GM18868 (cell line): ENCODE results near the gene EXOC3L4.
A peak's percentile ranks its signal among the peaks of the same experiment; 100 is the strongest.

Experiments used
- ATAC-seq: cut with Tn5 transposase; IDR thresholded peaks from one replicate; pipeline ENCODE4 v1.9.1; 2021; ENCODE audit warnings: mild to moderate bottlenecking, moderate library complexity; ENCODE audit not compliant: unreplicated experiment

EXOC3L4 gene

DNA sequence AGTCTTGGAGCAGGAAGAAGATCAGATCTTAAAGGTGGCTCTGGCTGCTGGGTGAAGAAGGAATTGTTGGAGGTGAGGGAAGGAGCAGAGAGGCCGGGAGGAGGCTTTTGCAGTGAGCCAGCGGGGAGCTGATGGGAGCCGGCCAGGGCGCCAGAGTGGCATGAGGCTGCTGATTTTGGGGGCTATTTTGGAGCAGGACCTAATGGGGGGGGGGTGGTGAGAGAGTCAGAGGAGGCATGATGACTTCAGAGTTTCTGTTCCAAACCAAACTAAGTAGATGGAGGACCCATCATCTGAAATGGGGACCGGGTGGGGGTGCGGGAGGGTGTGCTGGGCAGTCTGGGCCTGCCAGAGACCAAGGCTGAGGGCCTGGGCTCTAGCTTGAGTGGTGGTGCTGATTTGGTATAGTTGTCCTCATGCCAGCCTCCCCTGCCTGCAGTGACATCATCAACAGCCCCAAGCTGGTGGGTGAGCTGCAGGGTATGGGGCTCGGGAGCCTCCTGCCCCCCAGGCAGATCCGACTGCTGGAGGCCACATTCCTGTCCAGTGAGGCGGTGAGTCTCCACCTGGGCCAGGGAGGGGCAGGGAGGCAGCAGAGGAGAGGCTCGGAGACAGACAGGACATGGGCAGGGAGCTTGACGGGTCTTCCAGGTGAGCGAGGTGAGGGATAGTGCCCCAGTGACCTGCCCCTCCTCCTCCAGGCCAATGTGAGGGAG is 34.9 kb downstream of the EXOC3L4 start:
- no peak for ATAC-seq

DNA sequence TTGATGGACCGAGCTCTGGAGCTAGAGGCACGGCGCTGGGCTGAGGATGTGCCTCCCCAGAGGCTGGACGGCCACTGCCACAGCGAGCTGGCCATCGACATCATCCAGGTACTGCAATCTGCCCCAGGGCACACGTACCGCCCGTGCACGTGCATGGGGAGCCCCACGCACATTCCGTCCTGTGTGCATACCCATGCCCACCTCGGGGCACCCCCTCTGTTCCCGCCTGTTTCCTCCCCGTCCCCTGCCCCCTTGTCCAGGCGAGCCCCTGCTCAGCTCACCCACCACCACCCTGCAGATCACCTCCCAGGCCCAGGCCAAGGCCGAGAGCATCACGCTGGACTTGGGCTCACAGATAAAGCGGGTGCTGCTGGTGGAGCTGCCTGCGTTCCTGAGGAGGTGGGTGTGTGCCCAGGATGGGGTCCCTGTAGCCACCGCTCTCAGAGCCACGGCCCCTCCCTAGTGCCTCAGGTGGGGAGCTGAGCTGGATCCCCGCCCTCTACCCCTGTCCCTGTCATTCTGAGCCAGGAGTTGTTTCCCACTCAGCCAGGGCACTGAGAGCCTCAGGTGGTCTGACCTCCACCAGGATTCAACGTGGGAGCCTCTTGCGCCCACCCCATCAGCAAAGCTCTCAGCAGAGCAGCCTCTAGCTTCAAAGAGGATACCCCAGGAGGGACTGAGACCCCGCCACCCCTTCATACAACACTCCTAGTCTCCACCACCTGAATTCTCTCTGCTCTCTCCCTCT is 35.7 kb downstream of the EXOC3L4 start:
- ATAC-seq = no peak

DNA sequence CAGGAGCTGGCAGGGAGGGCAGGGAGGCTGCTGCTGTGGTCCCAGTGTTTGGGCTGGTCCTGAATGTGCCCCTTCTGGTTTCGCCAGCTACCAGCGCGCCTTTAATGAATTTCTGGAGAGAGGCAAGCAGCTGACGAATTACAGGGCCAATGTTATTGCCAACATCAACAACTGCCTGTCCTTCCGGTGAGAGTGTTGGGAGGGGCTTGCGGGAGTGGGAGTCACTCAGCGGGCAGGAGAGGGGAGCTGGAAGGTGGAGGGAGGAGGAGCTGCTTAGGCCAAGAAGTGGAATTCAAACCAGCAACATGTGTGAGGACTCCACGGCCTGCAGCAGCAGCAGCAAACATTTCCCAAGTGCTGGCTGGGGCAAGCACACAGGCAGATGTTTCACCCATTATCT is 36.4 kb downstream of the EXOC3L4 start:
- no peak for ATAC-seq

DNA sequence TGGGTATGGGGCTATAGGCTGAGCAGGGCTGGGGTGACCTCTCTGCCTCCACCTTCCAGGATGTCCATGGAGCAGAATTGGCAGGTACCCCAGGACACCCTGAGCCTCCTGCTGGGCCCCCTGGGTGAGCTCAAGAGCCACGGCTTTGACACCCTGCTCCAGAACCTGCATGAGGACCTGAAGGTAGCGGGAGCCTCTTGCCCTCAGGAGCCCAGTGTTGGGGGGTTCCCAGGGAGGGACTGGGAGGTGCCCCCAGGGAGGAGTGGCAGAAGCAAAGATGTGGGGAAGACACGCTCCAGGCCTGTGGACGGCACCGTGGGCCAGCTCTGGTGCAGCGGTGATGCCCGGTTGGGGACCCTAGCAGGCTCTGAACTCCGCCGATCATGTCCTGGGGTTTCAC is 37.1 kb downstream of the EXOC3L4 start:
- ATAC-seq = no peak

DNA sequence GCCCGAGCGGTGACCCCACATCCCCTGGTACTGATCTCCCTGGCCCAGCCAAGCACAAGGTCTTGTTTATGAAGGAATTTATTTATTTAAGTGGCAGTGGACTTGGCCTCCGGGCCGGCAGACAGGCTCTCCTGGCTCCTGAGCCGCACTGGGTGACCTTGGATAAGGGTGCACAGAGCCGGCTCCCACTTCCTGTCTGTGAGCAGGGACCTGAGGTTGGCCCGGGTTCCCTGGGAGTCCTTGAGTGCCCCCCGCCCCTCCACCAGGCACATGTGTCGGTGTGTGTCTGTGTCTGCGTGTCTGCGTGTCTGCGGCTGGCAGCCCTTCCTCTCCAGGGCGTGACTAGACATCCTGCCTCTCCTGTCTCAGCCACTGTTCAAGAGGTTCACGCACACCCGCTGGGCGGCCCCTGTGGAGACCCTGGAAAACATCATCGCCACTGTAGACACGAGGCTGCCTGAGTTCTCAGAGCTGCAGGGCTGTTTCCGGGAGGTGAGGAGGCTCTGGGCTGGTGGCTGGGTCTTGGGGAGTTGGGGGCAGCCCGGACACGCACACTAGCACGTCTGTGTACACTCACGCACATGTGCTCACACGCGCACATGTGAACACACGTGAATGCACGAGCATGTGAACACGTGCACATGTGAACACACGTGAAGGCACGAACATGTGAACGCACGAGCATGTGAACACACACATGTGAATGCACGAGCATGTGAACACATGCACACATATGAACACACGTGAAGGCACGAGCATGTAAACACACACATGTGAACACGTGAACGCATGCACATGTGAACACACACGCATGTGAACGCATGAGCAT is 38.1 kb downstream of the EXOC3L4 start:
- no peak for ATAC-seq

DNA sequence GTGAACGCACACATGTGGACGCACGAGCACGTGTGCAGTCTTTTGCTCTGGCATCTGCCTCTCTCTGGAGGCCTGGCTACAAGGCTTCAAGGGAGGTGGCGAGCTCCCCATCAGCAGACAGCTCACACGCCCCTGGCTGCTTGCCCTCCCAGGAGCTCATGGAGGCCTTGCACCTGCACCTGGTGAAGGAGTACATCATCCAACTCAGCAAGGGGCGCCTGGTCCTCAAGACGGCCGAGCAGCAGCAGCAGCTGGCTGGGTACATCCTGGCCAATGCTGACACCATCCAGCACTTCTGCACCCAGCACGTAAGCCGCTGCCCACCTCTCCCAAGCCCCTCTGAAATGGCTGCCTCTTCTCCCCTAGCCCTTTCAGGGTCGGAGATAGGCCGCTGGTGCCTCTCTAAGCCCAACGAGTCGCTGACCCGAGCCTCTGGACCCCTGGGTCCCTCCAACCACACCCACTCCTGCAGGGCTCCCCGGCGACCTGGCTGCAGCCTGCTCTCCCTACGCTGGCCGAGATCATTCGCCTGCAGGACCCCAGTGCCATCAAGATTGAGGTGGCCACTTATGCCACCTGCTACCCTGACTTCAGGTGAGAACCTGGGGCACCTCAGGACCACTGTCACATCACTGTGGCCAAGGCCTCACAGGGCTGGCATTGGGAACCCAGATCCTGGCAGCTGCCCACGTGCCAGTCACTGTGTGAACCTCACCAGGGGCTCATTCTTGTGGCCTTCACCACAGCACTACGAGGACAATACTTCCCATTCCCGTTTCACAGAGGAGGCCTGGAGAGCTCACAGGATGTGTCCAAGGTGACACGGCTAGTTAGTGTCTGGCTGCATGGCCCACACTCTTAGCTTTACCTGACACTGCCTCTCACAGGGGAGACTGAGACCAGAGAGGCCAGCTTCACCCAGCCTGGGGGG is 39.0 kb downstream of the EXOC3L4 start:
- ATAC-seq = no peak

DNA sequence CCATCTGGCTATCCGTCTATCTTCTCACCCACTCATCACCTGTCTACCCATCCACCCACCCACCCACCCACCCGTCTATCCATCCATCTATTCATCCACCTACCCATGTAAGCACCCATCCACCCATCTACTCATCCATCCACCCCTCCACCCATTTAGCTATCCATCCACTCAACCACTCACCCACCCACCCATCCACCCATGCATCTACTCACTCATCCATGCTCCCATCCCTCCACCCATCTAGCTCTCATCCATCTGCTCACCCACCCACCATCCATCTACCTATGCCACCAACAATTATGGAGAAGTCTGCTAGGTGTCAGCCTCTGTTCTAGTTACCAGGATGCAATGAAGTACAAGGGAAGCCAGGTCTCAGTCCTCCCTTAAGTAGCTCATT is 39.9 kb downstream of the EXOC3L4 start:
- ATAC-seq = no peak

DNA sequence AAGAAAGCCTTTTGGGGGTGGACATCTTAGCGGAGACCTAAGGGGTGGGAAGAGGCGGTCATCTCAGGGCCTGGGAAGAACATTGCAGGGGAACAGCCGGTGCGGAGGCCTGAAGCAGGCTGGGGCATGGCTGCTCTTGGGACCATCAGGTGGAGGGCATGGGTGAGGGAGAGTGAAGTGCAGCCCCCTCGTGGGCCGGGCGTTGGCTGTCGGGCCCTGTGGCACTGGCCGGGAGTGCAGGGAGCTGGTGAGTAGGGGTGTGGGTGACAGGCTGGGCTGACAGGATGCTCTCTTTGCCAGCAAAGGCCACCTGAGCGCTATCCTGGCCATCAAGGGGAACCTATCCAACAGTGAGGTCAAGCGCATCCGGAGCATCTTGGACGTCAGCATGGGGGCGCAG is 40.4 kb downstream of the EXOC3L4 start:
- no peak for ATAC-seq

DNA sequence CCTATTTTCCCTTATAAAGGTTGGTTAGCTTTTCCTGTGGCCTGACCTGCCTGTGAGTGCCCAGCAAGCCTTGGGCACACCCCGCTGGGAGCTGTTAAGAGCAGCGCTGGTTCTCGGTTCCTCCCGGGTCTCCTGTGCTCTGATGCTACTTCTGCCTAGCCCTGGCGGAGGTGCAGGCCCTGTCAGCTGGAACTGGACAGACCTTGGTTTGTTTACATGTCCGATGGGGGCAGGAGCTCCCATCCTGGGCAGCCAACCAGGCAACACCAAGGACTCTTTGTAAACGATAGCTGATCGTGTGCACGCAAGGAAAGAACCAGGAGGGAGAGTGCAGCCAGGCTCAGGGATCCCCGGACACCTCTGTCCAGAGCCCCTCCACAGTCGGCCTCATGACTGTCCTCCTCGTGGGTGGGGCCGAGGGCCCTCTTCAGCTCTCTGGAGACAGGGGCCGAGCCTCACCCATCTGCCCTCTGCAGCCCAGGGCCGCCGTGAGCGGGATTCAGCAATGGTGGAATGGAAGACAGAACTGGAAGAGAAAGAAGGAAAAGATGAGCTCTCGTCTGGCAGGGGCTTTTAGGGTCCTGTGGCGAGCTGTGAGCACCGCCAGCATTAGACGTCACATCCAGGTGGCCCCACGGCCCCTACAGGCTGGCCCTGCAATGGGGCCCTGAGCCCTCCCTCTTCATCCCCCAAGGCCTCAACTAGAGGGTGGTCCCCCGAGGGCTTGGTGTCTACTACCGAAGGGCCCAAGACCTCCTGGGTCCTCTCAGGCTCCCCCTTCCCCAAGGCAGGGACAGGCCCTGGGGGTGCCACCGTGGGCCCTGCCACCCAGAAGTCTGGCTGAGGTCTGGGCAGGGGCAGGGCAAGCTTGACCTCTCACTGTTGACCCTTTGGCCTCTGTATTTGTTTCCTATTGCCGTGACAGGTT is 41.1 kb downstream of the EXOC3L4 start:
- ATAC-seq = no peak

DNA sequence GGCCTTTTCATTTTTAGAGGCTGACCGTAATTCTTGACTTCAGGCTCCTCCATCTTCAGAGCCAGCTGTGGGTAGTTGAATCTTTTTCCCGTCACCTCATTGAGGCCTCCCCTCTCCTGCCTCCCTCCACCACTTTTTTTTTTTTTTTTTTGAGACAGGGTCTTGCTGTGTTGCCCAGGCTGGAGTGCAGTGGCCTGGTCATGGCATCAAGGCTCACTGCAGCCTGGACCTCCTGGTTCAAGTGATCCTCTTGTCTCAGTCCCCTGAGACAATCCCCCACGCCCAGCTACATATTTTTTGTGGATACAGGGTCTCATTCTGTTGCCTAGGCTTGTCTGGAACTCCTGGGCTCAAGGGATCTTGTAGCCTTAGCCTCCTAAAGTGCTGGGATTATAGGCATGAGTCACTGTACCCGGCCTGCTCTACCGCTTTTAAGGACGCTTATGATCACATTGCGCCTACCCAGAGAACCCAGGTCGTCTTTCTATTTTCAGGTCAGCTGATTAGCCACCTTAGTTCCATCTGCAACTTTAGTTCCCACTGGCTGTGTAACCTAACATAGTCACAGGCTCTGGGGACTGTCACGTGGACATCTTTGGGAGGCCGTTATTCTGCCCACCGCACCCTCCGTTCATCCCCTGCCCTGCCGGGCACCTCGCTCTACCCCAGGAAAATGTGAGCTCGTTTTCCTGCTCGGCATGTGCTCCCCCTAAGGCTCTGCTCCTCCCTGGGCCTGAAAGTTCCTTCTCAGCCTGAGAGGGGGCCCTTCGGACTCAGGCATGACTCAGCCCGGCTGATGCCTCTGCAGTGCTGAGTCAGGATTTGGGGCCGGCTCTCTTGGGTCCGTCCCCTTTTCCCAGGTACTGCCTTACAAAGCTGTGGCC is 42.1 kb downstream of the EXOC3L4 start:
- no peak for ATAC-seq

DNA sequence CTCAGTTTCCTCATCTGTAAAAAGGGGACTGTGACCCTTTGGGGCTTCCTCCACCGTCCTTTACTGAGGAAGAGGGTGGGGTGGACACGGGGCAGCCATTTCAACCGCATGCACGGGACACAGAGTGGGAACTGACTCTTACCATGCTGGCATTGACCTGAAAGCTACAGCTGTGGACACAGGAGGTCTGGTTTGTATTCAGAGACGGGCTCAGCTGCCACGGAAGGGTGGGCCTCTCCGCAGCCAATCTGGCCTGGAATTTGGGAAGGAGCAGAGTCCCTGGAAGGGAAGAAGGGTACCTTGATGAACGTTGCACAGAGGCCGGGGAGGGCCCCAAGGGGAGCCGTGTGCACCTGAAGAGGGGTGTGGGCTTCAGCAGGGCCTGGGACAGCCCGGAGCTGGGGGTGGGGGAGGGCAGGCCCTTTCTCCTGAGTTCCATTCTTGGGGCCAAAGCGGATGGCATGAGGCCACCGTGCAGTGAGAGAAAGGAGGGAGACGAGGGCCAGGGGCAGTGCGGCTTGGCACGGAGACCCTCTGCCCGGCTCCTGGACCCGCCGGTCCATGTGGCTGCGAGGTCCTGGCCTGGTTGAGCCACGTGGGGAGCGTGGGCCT is 43.3 kb downstream of the EXOC3L4 start:
- ATAC-seq = no peak

DNA sequence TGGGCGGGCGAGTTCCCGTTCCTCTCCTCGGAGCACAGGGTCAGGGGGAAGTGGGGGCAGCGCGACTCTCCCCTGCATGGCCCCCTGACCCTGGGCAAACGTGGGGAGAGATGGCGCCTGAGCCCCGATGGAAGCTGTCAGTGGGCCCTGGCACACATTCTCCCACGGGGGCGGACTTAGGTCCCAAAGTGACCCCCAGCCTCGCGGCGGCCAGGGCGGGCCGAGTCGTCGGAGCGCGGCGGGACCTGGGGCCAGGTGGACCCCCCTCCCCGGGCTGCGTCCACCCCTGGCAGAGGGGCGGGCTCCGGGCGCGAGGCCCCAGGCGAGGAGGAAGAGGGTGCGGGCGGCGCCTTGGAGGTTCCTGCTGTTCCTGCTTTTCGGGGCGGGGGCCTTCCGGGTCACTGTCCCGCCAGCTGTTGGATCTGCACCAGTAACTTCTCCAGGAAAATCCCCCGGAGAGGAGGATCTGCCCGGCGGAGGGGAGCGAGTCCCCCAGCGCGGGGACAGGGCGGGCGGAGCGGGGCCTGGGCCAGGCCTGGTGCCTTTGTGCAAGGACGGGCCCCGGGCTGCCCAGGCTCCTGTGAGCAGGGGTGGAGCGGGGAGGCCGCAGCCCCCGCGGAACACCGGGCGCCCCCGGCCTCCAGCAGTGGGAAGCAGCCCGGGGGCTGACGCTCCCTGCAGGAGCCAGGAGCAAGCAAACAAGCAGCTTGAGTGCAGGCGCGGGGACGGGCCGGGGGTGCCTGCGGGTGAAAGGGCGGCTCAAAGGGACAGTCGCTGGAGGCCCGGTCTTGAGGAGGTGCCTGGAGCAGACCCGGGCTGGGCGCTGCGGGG is 44.0 kb downstream of the EXOC3L4 start:
- ATAC-seq = no peak

DNA sequence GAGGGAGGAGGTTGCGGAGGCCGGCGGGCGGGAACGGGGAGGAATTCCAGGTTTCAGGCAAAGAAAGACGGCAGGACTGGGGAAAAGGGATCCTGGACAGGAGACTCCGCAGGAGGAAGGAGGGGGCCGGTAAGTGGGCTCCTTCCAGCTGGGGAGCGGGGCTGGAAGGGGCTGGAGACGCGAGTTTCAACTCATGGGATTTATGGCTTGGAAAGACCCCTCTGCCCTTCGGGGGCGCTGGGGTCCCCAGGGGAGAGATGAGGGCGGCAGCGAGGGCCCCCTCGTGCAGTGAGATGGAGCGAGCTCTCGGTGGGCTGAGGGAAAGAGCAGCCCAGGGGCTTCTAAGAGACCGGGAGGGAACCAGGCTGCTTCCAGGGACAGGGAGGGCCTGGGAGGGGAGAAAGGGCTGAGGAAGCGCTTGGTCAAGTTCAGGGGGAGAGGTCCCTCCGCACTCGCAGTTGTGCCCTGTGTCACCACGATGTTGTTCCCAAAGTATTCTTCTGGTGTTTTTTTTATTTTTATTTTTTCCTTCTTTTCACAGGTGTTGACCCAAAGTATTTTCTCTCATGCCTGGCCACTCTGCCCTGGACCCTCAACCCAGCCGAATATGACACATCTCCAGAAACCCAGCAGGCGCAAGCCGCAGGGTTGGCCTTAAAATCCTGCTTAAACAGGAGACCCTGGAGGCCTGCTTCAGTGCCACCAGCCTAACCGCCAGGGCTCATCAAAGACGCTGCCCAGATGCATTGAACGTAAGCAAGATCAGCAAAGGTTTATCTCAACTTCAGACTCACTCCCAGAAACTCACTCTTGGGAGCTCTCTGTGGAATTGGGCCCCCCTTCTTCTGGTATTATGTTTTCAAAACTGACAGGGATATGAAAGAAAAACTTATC is 44.9 kb downstream of the EXOC3L4 start:
- ATAC-seq = no peak

DNA sequence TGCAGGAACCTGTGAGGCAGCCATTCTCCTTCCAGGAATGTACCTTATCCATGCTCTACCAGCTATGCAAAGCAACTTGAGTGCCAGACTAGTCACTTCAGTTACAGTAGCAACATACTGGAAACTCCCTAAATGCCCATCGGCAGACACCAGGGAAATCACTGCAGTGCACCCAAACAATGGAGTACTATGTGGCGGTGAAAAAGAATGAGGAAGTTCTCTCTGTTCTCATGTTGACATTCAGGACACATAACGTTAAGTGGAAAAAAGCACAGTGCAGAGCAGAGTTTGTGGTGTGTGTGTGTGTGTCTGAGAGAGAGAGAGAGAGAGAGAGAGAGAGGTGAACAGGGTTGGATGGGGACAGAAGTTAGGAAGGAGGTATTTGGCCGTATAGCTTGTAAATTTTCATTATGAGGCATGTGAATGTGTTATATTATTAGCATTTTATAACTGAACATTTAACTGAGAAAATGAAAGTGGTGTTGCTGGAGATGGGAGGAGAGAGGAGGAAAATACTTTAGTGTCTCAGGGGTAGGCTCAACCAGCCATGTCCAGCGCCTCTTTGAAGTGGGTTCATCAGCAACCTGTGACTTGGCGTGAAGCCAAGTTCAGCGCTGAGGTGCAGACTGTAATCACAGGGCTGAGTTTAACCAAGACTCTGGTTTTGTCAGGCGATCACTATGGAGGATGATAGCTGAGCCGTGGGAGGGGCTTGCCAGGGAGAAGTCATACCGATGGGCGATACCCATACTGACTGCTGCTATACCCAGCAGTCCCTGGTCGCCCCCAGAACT is 46.0 kb downstream of the EXOC3L4 start:
- ATAC-seq = peak; percentile 85

DNA sequence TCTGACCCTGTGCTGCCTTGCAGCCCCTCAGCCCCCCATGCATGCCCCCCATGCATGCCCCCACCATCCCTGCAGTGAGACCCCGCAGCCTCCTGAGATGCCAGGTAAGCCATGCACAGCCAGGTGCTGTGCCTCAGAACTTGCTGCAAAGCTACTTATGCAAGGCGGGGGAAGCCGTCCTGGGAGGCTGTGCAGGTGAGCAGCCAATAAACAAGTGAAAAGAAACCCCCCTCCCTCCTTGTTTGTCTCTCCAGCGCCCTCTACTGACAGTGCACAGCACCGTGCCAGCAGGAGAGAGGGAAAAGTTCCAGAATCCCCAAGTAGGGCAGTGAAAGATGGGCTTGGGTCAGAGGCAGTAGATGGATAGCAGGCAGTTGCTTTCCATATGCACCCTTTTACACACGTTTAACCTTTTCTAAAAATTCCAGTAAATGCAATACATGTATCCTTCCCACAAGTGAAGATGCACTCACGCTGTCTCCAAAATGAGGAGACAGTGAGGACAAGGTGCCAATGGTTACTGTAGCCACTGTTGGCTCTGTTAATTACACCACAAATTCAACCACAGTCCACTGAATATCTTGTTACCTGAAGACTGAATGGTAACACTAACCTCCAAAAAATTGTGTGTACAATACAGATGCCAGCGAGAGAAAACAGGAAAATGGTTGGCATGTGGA is 46.7 kb downstream of the EXOC3L4 start:
- ATAC-seq = peak; percentile 19
